Suprapubic skin (tissue), 4 donors: ENCODE measurements around the gene NIP7. TPM values are rescaled to one million over a fixed set of nuclear protein-coding genes. Genes with fewer than 3 reads are reported as not detected.
"Not testable (repeated sequence)": the region's sequence is repeated elsewhere in the genome, so short reads cannot be mapped to it uniquely, and the experiment has no call there.

ENCODE experiments used
- DNase-seq, 2 donors: peaks; one replicate each; pipeline ENCODE4 v3.0.0-alpha.2; 2019; ENCODE audit warnings: low spot score in 2 of 2
- H3K27ac ChIP-seq: fragments of 200-600 bp; sonication (generic); one replicate; pipeline ENCODE4 v1.5.1; 2019
- H3K27me3 ChIP-seq: fragments of 200-600 bp; sonication (generic); one replicate; pipeline ENCODE4 v1.5.1; 2019
- H3K36me3 ChIP-seq: fragments of 200-600 bp; sonication (generic); one replicate; pipeline ENCODE4 v1.5.1; 2019
- H3K4me1 ChIP-seq: fragments of 200-600 bp; sonication (generic); one replicate; pipeline ENCODE4 v1.5.1; 2019
- H3K4me3 ChIP-seq: fragments of 200-600 bp; sonication (generic); one replicate; pipeline ENCODE4 v1.5.1; 2019; ENCODE audit warnings: mild to moderate bottlenecking
- H3K9me3 ChIP-seq: fragments of 200-600 bp; sonication (generic); one replicate; pipeline ENCODE4 v1.5.1; 2019
- CTCF ChIP-seq, 2 donors: fragments of 200-600 bp in 1 of 2; fragments of 450-650 bp in 1 of 2; sonication (generic) in 1 of 2; IDR thresholded peaks; one replicate each; pipeline ENCODE4 v1.5.1; 2016 to 2019; ENCODE audit warnings: antibody characterized with exemption in 2 of 2, mild to moderate bottlenecking in 1 of 2, moderate library complexity in 1 of 2
- EP300 ChIP-seq: sonication (generic); formaldehyde crosslinking; IDR thresholded peaks from one replicate; pipeline ENCODE4 v1.6.1; 2017; ENCODE audit warnings: antibody characterized with exemption
- POLR2A ChIP-seq, 2 donors: fragments of 450-650 bp; IDR thresholded peaks; one replicate each; pipeline ENCODE4 v1.6.1; 2017; ENCODE audit warnings: antibody characterized with exemption in 2 of 2, mild to moderate bottlenecking in 2 of 2, moderate library complexity in 2 of 2
- POLR2AphosphoS5 ChIP-seq, 3 donors: sonication (generic); formaldehyde crosslinking; IDR thresholded peaks; one replicate each; pipeline ENCODE4 v1.6.1; 2017; ENCODE audit warnings: antibody characterized with exemption in 3 of 3
- WGBS: methylation state at CpG from one replicate; pipeline ENCODE4 v1.1.5; 2018; 5-methylcytosine and 5-hydroxymethylcytosine counted together
- total RNA-seq, 4 donors: library from RNA; depleted of rRNA; stranded (reverse); fragments of >200 nt; gene quantifications; one replicate each; pipeline ENCODE4 v1.1.0, GENCODE V29; 2016

The NIP7 gene
- total RNA-seq: 10 to 100 TPM in 3 of 4 donors, 1 to 10 TPM in 1; 9.8 to 24.0 (median 19.7) TPM

GRCh38 chr16:69339289-69340094 lies at the start of gene NIP7, which contains the start of gene COG8:
TSS of gene NIP7 (plus strand) at chr16:69339772. CDS start at chr16:69339830, 58 bp downstream.
TSS of gene COG8 (minus strand) at chr16:69339564. CDS start at chr16:69339552, 12 bp downstream.
- TF ChIP-seq CTCF (IDR thresholded peaks at IDR 0.05): peak; percentile 81 to 92
- no peak for TF ChIP-seq EP300
- peak in 2 of 3 donors; percentile 37 to 71 for TF ChIP-seq POLR2AphosphoS5 (IDR thresholded peaks at IDR 0.05)
- peak; percentile 7 to 35 for TF ChIP-seq POLR2A (IDR thresholded peaks at IDR 0.05)
- no peaks in the 10 kb centered on the region for H3K9me3 ChIP-seq
- peak within 1 kb of the TSS; percentile 92 for H3K27ac ChIP-seq
- peak within 1 kb of the TSS; percentile 93 for H3K4me3 ChIP-seq
- peaks cover 36% of the 10 kb centered on the region for H3K4me1 ChIP-seq
- WGBS: under 1% methylated on average over 39 of the region's 77 CpGs
- H3K36me3 ChIP-seq: peaks cover 34% of the 10 kb centered on the region
- DNase-seq: peak; percentile 96 to 97
- H3K27me3 ChIP-seq: no peaks in the 10 kb centered on the region

- H3K27ac ChIP-seq, H3K4me1 ChIP-seq, H3K4me3 ChIP-seq, H3K36me3 ChIP-seq, DNase-seq, H3K9me3 ChIP-seq, H3K27me3 ChIP-seq: not testable (repeated sequence)
- WGBS: 92% methylated on average over 9 of the region's 9 CpGs
Observed at GRCh38 chr16:69291657-69292056, 47.9 kb upstream of the NIP7 start.

- Histone ChIP-seq H3K36me3 (peaks cover 3% of the 10 kb centered on the region), H3K9me3 (no peaks in the 10 kb centered on the region), H3K27ac (no peak overlapping the region)
Observed at GRCh38 chr16:69293401-69293800, 46.2 kb upstream of the NIP7 start.

GRCh38 chr16:69294051-69294450 lies 45.5 kb upstream of the NIP7 start:
- Histone ChIP-seq H3K4me3 (no peak overlapping the region), H3K4me1 (no peaks in the 10 kb centered on the region), H3K9me3 (no peaks in the 10 kb centered on the region), H3K27me3 (no peaks in the 10 kb centered on the region), H3K36me3 (peaks cover 3% of the 10 kb centered on the region), H3K27ac (no peak overlapping the region)
- 61% methylated on average over 1 of the region's 1 CpG for WGBS
- TF ChIP-seq POLR2AphosphoS5 (IDR thresholded peaks at IDR 0.05): no peak
- no peak for TF ChIP-seq EP300
- TF ChIP-seq POLR2A (IDR thresholded peaks at IDR 0.05): no peak
- no peak for TF ChIP-seq CTCF (IDR thresholded peaks at IDR 0.05)
- no peak for DNase-seq

More at GRCh38 chr16:69293401-69293800, 46.2 kb upstream of the NIP7 start:
- H3K27me3 ChIP-seq: no peaks in the 10 kb centered on the region
- no peak overlapping the region for H3K4me3 ChIP-seq
- H3K4me1 ChIP-seq: no peaks in the 10 kb centered on the region
- WGBS: 59% methylated on average over 3 of the region's 3 CpGs
- TF ChIP-seq POLR2AphosphoS5 (IDR thresholded peaks at IDR 0.05): no peak
- DNase-seq: no peak

- peaks cover 27% of the 10 kb centered on the region for H3K36me3 ChIP-seq
- not testable (repeated sequence) for H3K4me1 ChIP-seq, H3K27ac ChIP-seq, DNase-seq, H3K27me3 ChIP-seq, H3K4me3 ChIP-seq, H3K9me3 ChIP-seq
- 95% methylated on average over 7 of the region's 7 CpGs for WGBS
Observed at GRCh38 chr16:69296771-69297170, 42.8 kb upstream of the NIP7 start.

GRCh38 chr16:69298261-69298660 lies 41.3 kb upstream of the NIP7 start:
- TF ChIP-seq POLR2A (IDR thresholded peaks at IDR 0.05) (no peak), CTCF (IDR thresholded peaks at IDR 0.05) (no peak)
- Histone ChIP-seq H3K9me3 (no peaks in the 10 kb centered on the region), H3K4me1 (no peaks in the 10 kb centered on the region), H3K27ac (no peak overlapping the region), H3K36me3 (peaks cover 29% of the 10 kb centered on the region), H3K4me3 (no peak overlapping the region), H3K27me3 (no peaks in the 10 kb centered on the region)
- 98% methylated on average over 4 of the region's 4 CpGs for WGBS
- no peak for DNase-seq
